H1 (cell line): Measurements from ENCODE around the gene CAMK1G. TPM values are rescaled to one million over a fixed set of nuclear protein-coding genes. Genes with fewer than 3 reads are reported as not detected.

ENCODE experiments used
- CTCF ChIA-PET: fragments of 300-600 bp; sonication (Branson Sonifier 250); formaldehyde crosslinking; loops from one replicate; lab custom pipeline; 2021; ENCODE audit not compliant: partially characterized antibody; lab: Charles Lee
- POLR2A ChIA-PET: fragments of 300-600 bp; sonication (Branson Sonifier 250); formaldehyde crosslinking; loops from one replicate; lab custom pipeline; 2021; ENCODE audit warnings: inconsistent platforms; ENCODE audit not compliant: partially characterized antibody; lab: Charles Lee
- DNase-seq, 2 experiments: peaks; one replicate each; pipeline versions ENCODE4 v3.0.0 to v3.0.0-alpha.2; 2010 to 2022; ENCODE audit warnings: low spot score in 2 of 2, low read depth in 1 of 2, mixed read lengths in 1 of 2
- FAIRE-seq: peaks from 2 replicates; lab custom pipeline; 2011; peaks lifted over from hg19 to GRCh38; lab: Jason Lieb, UNC
- H2AFZ ChIP-seq: 2 replicates; pipeline ENCODE4 v1.8.1; 2012; ENCODE audit warnings: low read length, inconsistent platforms
- H2AK5ac ChIP-seq: 2 replicates; pipeline ENCODE4 v1.6.1; 2013; ENCODE audit warnings: low read depth, low read length
- H2BK120ac ChIP-seq: replicated peaks from 2 replicates; pipeline ENCODE3; 2013; ENCODE audit warnings: low read depth, low read length, inconsistent platforms
- H2BK12ac ChIP-seq: 2 replicates; pipeline ENCODE4 v1.6.1; 2013; ENCODE audit warnings: low read depth, low read length
- H2BK15ac ChIP-seq: 2 replicates; pipeline ENCODE4 v1.6.1; 2013; ENCODE audit warnings: low read length
- H2BK20ac ChIP-seq: 2 replicates; pipeline ENCODE4 v1.6.1; 2013; ENCODE audit warnings: low read length
- H2BK5ac ChIP-seq: 2 replicates; pipeline ENCODE4 v1.6.1; 2013; ENCODE audit warnings: low read depth, low read length
- H3K14ac ChIP-seq: 2 replicates; pipeline ENCODE4 v1.6.1; 2013; ENCODE audit warnings: inconsistent platforms; ENCODE audit not compliant: insufficient read length
- H3K18ac ChIP-seq: 2 replicates; pipeline ENCODE4 v1.6.1; 2013; ENCODE audit warnings: low read length; ENCODE audit errors: extremely low read depth
- H3K23ac ChIP-seq: 2 replicates; pipeline ENCODE4 v1.6.1; 2013; ENCODE audit warnings: inconsistent platforms; ENCODE audit not compliant: insufficient read length
- H3K23me2 ChIP-seq: 2 replicates; pipeline ENCODE4 v1.6.1; 2013; ENCODE audit warnings: low read depth, low read length
- H3K27ac ChIP-seq: 2 replicates; pipeline ENCODE4 v1.6.1; 2011; ENCODE audit warnings: low read depth, low read length, inconsistent platforms
- H3K27me3 ChIP-seq, 4 experiments: replicated peaks in 1 of 4; 1 replicate in 1 of 4; 2 replicates in 3 of 4; pipeline versions ENCODE4 v1.6.1 to v1.8.1; 2011 to 2013; ENCODE audit warnings: low read length in 3 of 4, mild to moderate bottlenecking in 3 of 4, inconsistent platforms in 2 of 4, mixed read lengths in 2 of 4, moderate library complexity in 1 of 4; ENCODE audit not compliant: control insufficient read depth in 3 of 4, insufficient read depth in 3 of 4; ENCODE audit errors: extremely low read depth in 1 of 4
- H3K36me3 ChIP-seq, 4 experiments: 2 replicates each; pipeline versions ENCODE4 v1.6.1 to v1.8.1; 2011 to 2013; ENCODE audit warnings: mild to moderate bottlenecking in 4 of 4, low read length in 3 of 4, moderate library complexity in 2 of 4, control low read depth in 1 of 4, inconsistent platforms in 1 of 4; ENCODE audit not compliant: insufficient read depth in 4 of 4, control insufficient read depth in 2 of 4
- H3K4ac ChIP-seq: replicated peaks from 2 replicates; pipeline ENCODE3; 2013; ENCODE audit warnings: low read length, low read depth, mixed read lengths, inconsistent platforms; ENCODE audit not compliant: insufficient read length
- H3K4me1 ChIP-seq, 4 experiments: replicated peaks in 1 of 4; 1 replicate in 1 of 4; 2 replicates in 3 of 4; pipeline versions ENCODE4 v1.6.1 to v1.8.1; 2011 to 2013; ENCODE audit warnings: low read length in 3 of 4, inconsistent platforms in 2 of 4, mixed read lengths in 1 of 4; ENCODE audit not compliant: insufficient read depth in 4 of 4, control insufficient read depth in 3 of 4
- H3K4me2 ChIP-seq, 2 experiments: 2 replicates each; pipeline versions ENCODE4 v1.6.1 to v1.8.1; 2011 to 2013; ENCODE audit warnings: low read depth in 2 of 2, low read length in 2 of 2, control low read depth in 1 of 2, inconsistent platforms in 1 of 2, mild to moderate bottlenecking in 1 of 2; ENCODE audit not compliant: insufficient read depth in 1 of 2
- H3K4me3 ChIP-seq, 4 experiments: fragments of 200-600, 300-600 bp in 1 of 4; sonication (generic), shearing (Covaris generic), sonication (Bioruptor Twin) in 1 of 4; 2 replicates each; pipeline versions ENCODE4 v1.5.1 to v1.8.1; 2011 to 2016; ENCODE audit warnings: low read length in 4 of 4, low read depth in 3 of 4, control low read depth in 2 of 4, inconsistent platforms in 2 of 4, mild to moderate bottlenecking in 2 of 4, mixed read lengths in 1 of 4, moderate library complexity in 1 of 4; ENCODE audit not compliant: insufficient read depth in 2 of 4; ENCODE audit errors: extremely low read depth in 1 of 4
- H3K56ac ChIP-seq: replicated peaks from 2 replicates; pipeline ENCODE3; 2013; ENCODE audit warnings: low read depth, mild to moderate bottlenecking, mixed read lengths, low read length, inconsistent platforms; ENCODE audit not compliant: insufficient read length
- H3K79me1 ChIP-seq: 2 replicates; pipeline ENCODE4 v1.6.1; 2013; ENCODE audit warnings: low read depth, low read length, control low read depth
- H3K79me2 ChIP-seq, 2 experiments: 2 replicates each; pipeline versions ENCODE4 v1.6.1 to v1.8.1; 2012 to 2013; ENCODE audit warnings: low read length in 2 of 2, mild to moderate bottlenecking in 2 of 2, inconsistent platforms in 1 of 2; ENCODE audit not compliant: insufficient read depth in 2 of 2, control insufficient read depth in 1 of 2
- H3K9ac ChIP-seq, 4 experiments: replicated peaks in 1 of 4; 1 replicate in 1 of 4; 2 replicates in 3 of 4; pipeline versions ENCODE4 v1.6.1 to v1.8.1; 2011 to 2013; ENCODE audit warnings: low read depth in 3 of 4, low read length in 3 of 4, control low read depth in 2 of 4, mild to moderate bottlenecking in 2 of 4, moderate library complexity in 2 of 4, inconsistent platforms in 1 of 4; ENCODE audit errors: extremely low read depth in 1 of 4
- H3K9me3 ChIP-seq, 2 experiments: 2 replicates each; pipeline versions ENCODE4 v1.6.1 to v1.8.1; 2012 to 2013; ENCODE audit warnings: mild to moderate bottlenecking in 2 of 2, moderate library complexity in 2 of 2, control low read depth in 1 of 2, inconsistent platforms in 1 of 2, low read depth in 1 of 2, low read length in 1 of 2, mixed read lengths in 1 of 2; ENCODE audit not compliant: insufficient read depth in 2 of 2
- H4K20me1 ChIP-seq, 2 experiments: replicated peaks in 1 of 2; 2 replicates each; pipeline versions ENCODE3 to v1.8.1; 2011 to 2013; ENCODE audit warnings: inconsistent platforms in 2 of 2, low read length in 2 of 2, mild to moderate bottlenecking in 1 of 2; ENCODE audit not compliant: insufficient read depth in 2 of 2, control insufficient read depth in 1 of 2
- H4K5ac ChIP-seq: 2 replicates; pipeline ENCODE4 v1.6.1; 2013; ENCODE audit warnings: low read length, low read depth, mixed read lengths, inconsistent platforms; ENCODE audit not compliant: insufficient read length
- H4K8ac ChIP-seq: 2 replicates; pipeline ENCODE4 v1.8.0; 2013; ENCODE audit warnings: mild to moderate bottlenecking, moderate library complexity, low read length, inconsistent platforms; ENCODE audit not compliant: insufficient read depth; ENCODE audit errors: extremely low read depth
- H4K91ac ChIP-seq: replicated peaks from 2 replicates; pipeline ENCODE3; 2013; ENCODE audit warnings: low read length, mixed read lengths, inconsistent platforms; ENCODE audit not compliant: insufficient read length
- CBX8 ChIP-seq: fragments of 300-800, 300-1000 bp; sonication (generic); IDR thresholded peaks from 2 replicates; pipeline ENCODE4 v1.7.1; 2016; ENCODE audit warnings: low read depth, low read length, borderline replicate concordance
- PHF8 ChIP-seq: fragments of 200-600 bp; sonication (generic); conservative IDR thresholded peaks from 2 replicates; pipeline ENCODE4 v1.7.1; 2012; ENCODE audit warnings: low read depth, mild to moderate bottlenecking, inconsistent platforms, low read length, moderate library complexity
- RXRA ChIP-seq: IDR thresholded peaks from 2 replicates; pipeline ENCODE4 v1.6.1; 2011; ENCODE audit warnings: low read depth, mild to moderate bottlenecking, low read length, moderate library complexity; ENCODE audit not compliant: insufficient read depth
- SP4 ChIP-seq: IDR thresholded peaks from 2 replicates; pipeline ENCODE4 v1.6.1; 2012; ENCODE audit warnings: low read length, inconsistent platforms
- WGBS, 2 experiments: shearing (Covaris generic) in 1 of 2; methylation state at CpG; one replicate each; pipeline versions ENCODE4 v1.1.6 to v1.1.7; 2013 to 2015; ENCODE audit warnings: low lambda C conversion rate in 2 of 2, mixed read lengths in 2 of 2, inconsistent platforms in 1 of 2, low coverage in 1 of 2, missing lambda C conversion rate in 1 of 2; ENCODE audit not compliant: insufficient replicate concordance in 2 of 2, insufficient coverage in 1 of 2, insufficient read length in 1 of 2; ENCODE audit errors: extremely low coverage in 1 of 2, missing lambda C conversion rate in 1 of 2; 5-methylcytosine and 5-hydroxymethylcytosine counted together
- polyA plus RNA-seq, 7 experiments: library from polyadenylated mRNA; depleted of rRNA in 3 of 7; stranded (reverse) in 5 of 7; unstranded in 2 of 7; fragments of >200 nt in 5 of 7; fragments of 200-250 nt in 2 of 7; gene quantifications; 1 replicate in 5 of 7; 2 replicates in 1 of 7; 4 replicates in 1 of 7; pipeline versions ENCODE4 v1.2.1 to v1.2.3, GENCODE V29; 2011 to 2013; ENCODE audit warnings: missing spikeins in 2 of 7, mixed read lengths in 2 of 7
- total RNA-seq: library from RNA; stranded (reverse); fragmentation: NEBNext Ultra II Directional; extraction: Animal tissue kit (Norgen Biotek cat#: 25700); gene quantifications from 2 replicates; pipeline ENCODE4 v1.2.1, GENCODE V29; 2021

CAMK1G gene
- total and polyA plus RNA-seq, 2 of the 8 experiments (the other 6 are each of a cell fraction or from before 2014, with no cell fraction given), result 1.00 to 1.0 TPM

GRCh38 chr1:209545423-209545822 is 38.1 kb upstream of the CAMK1G start:
- H4K8ac ChIP-seq, result no peak overlapping the region
- WGBS, 2 experiments, result 92% methylated on average over 3 of the region's 3 CpGs; no CpG with 5 or more reads in 1 of the 2 experiments
- no peaks in the 10 kb centered on the region; a peak in 1 of 8 replicates for H3K36me3 ChIP-seq
- H3K23ac ChIP-seq, result no peak overlapping the region
- peaks cover 0 to 2% (median 0%) of the 10 kb centered on the region in 4 experiments; a peak in 2 of 7 replicates for H3K27me3 ChIP-seq
- H2AK5ac ChIP-seq, result no peak overlapping the region
- no peak overlapping the region for H2BK12ac ChIP-seq
- H3K4me1 ChIP-seq, result peaks cover 0 to 3% (median 1%) of the 10 kb centered on the region in 4 experiments; a peak in 3 of 7 replicates
- H3K23me2 ChIP-seq, result no peaks in the 10 kb centered on the region
- ChIA-PET CTCF (interaction anchor here (0.8 to 9.5 kb wide), 4 partner anchors 11 to 80 kb away, joined by 3 to 89 read pairs (median 24); no protein-coding TSS in a partner anchor), POLR2A (interaction anchor here (0.9 kb wide), 1 partner anchor 10 kb away, joined by 3 read pairs; no protein-coding TSS in a partner anchor)
- no peaks in the 10 kb centered on the region for H3K79me1 ChIP-seq
- H3K9ac ChIP-seq, result no peak overlapping the region
- no peaks in the 10 kb centered on the region for H3K9me3 ChIP-seq
- H4K20me1 ChIP-seq, result no peaks in the 10 kb centered on the region
- no peak overlapping the region for H3K4me2 ChIP-seq
- no peak overlapping the region for H2BK120ac ChIP-seq
- no peak overlapping the region for H3K56ac ChIP-seq
- H3K27ac ChIP-seq, result no peak overlapping the region
- no peak overlapping the region for H3K4ac ChIP-seq
- no peak for TF ChIP-seq SP4
- TF ChIP-seq CBX8, result no peak
- no peak for TF ChIP-seq PHF8
- no peak for TF ChIP-seq RXRA
- no peak overlapping the region for H2BK15ac ChIP-seq
- no peak overlapping the region for H3K14ac ChIP-seq
- no peak overlapping the region for H4K91ac ChIP-seq
- no peak overlapping the region for H2BK20ac ChIP-seq
- H2AFZ ChIP-seq, result no peak overlapping the region
- no peak overlapping the region for H4K5ac ChIP-seq
- H2BK5ac ChIP-seq, result no peak overlapping the region
- no peak for DNase-seq
- no peaks in the 10 kb centered on the region for H3K79me2 ChIP-seq
- no peak overlapping the region for H3K4me3 ChIP-seq
- H3K18ac ChIP-seq, result no peak overlapping the region
- no peak for FAIRE-seq
